Iris pigment epithelial cell (primary cell): ENCODE measurements around the gene CPS1.

ENCODE experiments used
- DNase-seq: peaks from one replicate; pipeline ENCODE4 v3.0.0-alpha.2; 2011; ENCODE audit warnings: low read depth

The CPS1 gene

DNA sequence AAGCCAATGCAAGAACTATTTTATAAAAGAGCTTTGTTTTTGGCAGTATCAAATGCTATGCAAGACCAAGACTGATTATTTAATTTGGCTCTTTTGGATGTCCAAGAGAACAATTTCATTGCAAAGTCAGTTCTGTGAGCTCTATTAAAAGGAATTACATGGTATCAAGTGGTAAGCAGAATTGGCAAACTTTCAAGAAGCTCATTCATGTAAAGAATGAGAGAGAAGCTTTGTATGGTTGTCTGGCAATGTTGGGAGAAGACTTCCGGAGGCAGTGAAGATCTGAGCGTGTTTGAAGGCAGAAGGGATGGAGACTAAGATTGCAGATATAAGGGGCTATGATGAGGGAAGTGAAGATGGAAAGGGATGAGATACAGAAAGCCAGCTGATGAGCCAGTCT, 49.6 kb downstream of the CPS1 start:
- no peak for DNase-seq

DNA sequence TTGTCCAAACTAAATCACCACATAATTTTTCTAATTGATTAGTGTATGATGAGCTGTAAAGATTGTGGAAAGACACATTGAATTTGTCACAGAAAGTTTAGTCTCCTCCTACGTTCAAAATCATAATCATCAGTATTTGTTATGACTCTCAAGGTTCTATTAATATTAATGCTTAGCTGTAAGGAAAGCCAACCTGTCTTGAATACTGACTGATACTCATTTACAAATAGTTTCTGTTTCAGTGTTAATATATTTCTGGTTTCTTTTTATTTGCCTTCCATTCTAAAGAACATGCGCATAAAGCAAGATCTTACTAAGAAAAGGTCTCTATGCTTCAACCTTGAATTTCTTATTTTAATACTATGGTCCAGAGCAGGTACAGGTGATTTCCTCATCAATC, 55.1 kb downstream of the CPS1 start:
- no peak for DNase-seq

DNA sequence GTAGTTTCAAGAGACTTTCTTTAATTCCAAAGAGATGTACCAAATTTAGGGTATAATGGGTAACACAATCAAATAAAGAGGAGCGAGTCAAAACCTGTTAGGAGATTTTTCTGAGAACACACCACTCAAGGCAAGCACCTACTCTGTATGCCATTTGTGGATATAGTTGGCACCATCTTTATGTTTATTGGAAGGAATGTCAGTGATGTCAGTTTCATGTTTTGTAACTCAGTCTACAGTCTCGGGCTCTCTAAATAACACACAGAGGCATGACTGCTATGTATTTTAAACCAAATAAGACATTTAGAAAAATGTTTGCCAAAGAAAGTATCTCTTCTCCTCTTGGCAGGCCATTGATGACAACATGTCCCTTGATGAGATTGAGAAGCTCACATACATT, 59.7 kb downstream of the CPS1 start:
- no peak for DNase-seq

DNA sequence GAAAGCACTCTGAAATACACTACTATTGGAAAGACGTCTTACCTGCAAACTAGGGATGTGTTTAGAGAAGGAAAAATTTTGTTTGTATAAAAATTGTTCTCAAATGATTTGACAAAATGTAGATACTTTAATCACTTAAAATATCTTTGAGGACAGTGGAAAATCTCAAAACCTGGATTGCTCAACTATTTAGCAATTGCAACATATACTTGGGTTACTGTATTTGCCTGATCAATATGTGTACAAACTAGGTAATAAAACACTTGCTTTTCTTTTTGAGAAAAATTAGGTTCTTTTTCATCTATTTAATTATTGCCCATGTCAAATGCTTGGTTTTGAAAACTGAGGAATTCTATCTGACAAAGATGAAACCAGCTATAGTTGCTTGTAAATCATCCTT, 60.9 kb downstream of the CPS1 start:
- no peak for DNase-seq

DNA sequence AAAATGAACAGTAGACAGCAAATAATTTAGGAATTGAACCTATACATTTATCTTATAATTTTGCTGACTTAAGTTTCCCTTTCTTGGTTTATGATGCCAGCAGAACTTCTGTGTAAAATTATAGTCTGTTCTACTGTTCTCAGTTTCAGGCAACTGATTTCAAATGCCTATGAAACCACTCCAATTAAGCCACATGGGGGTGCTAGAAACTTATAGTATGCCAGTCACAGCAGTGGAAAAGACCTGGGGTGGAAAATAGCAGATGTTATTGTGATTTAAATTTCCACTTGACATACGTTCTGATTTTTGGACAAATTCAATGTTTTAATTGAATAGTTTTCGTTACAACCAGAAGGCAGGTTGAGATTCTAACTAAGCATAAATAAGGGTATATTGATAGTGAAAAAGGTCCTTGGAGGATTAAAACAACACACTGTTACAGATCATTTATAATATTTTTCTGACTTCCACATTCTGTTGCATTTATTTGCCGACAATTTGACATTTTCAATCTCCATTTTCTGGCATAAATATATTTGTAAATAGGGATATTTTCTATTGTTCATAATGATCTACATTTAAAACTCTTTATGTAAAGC, 61.4 kb downstream of the CPS1 start:
- DNase-seq: peak; percentile 65

DNA sequence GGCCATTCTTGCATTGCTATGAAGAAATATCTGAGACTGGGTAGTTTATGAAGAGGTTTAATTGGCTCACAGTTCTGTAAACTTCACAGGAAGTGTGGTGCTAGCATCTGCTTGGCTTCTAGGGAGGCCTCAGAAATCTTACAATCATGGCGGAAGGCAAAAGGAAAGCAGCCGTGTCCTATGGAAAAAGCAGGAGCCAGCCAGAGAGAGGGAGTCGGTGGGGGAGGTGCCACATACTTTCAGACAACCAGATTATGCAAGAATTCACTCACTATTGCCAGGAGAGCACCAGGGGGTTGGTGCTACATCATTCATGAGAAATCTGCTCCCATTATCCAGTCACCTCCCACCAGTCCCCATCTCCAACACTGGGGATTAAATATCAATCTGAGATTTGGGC, 64.1 kb downstream of the CPS1 start:
- peak; percentile 21 for DNase-seq

DNA sequence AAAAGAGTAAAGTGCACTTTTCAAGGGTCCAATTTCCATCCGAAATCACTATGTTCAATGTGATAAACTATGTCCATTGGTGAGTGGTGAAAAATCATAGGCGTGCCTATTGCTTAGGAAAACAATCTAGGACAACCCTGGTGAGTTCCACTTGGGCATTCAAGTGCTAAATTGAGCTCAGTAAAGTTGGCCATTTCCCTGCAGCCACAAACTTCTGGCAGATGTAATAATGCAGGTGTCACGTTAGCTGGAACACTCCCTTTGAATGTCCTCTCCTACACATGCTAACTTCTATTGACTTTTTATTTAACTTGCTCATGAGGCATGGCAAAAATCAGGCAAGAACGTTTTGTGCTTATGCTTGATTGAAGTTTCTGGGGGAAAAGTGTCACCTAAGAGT, 67.1 kb downstream of the CPS1 start:
- no peak for DNase-seq

DNA sequence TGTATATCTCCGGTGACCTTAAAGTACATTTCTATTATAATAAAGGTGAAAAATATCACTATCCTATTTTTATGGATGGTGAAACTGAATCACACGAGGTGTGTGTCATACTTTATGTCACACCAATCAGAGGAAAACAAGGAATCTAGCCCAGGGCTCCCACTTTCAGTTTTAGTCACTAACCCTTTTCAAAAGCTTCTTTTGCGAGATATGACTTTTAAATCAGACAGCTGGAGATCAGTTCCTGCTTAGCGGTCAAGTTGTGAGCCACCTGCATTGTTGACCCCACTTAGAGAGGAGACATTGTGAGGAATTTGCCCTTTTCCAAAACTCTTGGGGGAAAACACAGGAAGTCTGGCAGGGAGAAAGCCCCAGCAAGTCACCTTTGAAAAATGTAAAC, 70.5 kb downstream of the CPS1 start:
- DNase-seq: peak; percentile 51

DNA sequence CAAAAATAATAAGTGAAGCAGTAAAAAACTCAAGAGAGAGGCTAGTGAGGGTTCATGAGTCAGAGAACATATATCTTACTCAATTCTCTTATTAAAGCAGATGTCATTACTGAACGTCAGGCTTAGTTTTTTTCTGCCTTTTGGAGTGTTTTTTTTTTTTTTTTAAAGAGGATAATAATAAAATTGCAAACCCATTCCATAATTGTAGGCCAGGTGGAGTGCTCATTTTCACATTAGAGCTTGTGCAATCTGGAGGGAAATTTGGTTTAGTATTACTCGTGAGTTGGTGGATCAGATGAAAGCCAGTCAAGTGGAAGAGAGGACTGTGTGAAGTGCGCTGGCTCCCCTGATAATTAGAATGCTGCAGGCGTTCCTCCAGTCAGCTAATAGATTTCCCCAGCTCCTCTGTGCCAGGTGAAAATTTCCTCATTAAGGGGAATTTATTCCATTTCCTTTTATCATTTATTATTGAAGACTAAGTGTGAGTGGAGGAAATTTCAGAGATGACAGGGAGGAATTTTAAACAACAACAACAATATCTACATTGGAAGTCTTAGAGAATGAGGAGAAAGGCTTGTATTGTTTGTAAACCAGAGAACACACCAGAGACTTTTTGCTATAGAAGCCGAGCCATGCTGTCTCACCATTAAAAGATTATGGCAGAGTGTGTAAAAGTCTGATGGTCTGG, 74.6 kb downstream of the CPS1 start:
- DNase-seq: no peak

DNA sequence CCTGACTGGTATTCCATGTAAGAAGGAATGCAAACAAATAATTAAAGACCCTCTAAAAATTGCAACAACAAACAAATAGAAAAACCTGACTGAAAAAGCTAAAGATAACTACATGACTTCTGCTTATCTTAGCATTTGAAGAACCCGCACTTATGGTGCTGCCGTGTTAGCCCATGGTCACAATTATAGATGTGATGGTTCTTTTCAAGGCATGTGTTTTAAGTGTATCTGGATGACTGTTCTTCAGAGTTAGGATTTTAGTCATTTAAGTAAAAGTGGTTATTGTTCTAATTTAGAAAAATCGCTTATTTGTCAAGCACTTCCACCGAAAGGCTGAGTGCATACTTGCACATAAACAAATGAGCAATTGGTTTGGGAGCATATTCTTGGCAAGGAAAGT, 77.3 kb downstream of the CPS1 start:
- DNase-seq: no peak

DNA sequence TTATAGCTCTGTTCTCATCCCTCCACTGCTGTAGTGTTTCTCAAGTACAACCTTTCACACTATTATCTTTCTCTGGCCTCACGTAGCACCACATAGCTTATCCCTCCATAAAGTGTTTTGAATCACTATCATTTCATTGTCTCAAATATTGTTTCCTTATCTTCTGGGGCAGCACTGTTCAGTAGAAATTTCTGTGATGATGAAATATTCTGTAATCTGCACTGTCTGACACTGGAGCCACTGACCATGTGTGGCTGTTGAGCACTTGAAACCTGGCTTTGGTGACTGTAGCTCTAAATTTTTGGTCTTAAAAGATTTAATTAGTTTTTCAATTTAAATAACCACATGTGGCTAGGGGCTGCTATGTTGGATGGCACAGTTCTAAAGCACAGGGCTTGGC, 78.9 kb downstream of the CPS1 start:
- no peak for DNase-seq

DNA sequence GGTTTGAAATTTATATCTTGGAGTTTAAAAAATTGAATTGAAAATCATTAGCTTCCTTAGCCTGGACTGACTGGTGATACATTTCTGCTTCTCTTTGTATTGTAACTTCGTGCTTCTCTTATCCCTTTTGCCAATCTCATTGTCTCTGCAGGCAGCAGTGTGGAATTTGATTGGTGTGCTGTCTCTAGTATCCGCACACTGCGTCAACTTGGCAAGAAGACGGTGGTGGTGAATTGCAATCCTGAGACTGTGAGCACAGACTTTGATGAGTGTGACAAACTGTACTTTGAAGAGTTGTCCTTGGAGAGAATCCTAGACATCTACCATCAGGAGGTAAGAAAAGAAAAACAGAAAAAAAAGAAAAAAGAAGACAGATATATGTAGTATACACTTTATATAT, 85.9 kb downstream of the CPS1 start:
- DNase-seq: no peak

DNA sequence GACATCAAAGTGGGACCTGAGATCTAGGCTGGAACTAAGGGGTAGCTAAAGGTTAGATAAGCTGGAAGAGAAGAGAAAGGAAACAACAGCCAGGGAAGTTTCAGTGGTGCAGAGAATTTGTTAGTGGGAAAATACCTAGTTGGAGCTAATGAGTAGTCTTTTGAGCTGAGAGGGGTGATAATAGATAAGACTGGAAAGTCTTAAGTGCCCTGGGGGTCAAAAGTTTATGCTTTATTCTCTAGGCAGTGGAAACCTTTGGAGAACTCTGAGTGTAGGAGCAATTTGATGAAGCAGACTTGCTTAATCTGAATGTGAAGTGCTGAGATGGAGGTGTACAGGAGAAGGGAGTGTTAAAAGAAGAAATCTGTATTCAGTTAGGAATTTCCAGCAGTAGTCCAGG, 90.8 kb downstream of the CPS1 start:
- no peak for DNase-seq

DNA sequence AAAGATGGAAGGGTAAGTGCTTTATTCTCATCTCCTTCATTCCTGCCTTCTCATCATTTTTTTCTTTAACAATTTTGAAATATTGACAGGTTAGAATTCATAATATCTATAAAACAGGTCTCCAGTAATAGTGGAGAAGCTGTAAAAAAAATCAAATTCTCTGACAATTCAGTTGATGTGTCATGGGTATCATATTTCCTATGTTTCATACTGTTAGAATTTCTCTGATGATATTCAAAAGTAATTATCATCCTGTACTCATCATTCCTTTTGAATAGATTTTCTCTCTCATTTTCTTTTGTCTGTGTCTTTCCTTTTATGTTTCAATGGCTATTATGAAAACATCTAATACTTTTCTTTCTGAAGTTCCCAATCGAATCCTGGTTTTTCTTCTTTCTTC, 97.7 kb downstream of the CPS1 start:
- DNase-seq: peak; percentile 10

DNA sequence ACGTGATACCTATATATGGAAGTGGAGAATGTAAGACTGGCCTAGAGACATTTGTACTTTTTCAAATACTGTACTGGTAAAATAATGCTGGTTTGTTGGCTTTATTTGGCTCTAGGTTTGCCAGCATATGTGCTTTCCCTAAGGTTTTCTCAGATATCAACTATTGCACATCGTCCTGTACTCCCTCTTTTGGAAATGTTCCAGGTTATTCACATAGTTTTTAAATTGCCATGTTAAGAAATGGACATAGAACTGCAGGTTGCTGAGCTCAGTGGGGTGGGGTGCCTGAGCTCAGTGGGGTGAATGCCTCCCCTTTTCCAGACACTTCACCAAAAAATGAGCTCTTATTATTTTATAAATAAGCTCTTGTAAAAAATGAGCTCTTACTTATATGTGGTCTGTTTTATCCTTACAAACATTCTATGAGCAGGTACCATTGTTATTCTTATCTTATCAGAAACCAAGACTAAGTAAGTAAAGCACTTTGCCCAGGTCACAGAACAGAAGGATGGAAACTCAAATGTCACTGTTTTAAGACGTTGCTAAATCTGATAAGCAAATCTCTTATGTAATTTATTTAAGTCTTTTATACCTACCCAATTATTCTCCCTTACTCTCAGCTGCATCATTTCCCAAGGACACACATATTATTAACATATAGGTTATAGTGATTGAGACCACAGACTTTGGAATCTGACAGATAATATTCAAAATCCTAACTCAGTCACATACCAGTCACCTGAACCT, 99.0 kb downstream of the CPS1 start:
- peak; percentile 20 for DNase-seq

DNA sequence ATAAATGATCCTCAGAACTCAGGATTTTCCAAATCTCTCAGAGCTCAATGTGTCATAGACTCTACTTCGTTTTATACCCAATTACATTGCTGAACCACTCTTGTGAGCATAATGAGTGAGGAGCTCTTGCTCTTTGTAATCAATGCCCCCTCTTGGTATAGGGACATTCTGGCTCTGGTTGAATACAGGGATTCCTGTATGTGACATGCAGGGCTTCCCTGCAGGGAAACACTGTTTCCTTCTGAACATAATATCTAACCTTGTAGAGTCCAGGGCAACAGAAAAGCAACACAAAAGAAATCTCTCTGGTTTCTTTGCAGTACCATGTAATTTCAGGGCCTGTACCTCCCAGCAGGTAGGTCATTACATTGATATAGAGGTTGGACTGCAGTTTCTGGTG, 101.5 kb downstream of the CPS1 start:
- no peak for DNase-seq

DNA sequence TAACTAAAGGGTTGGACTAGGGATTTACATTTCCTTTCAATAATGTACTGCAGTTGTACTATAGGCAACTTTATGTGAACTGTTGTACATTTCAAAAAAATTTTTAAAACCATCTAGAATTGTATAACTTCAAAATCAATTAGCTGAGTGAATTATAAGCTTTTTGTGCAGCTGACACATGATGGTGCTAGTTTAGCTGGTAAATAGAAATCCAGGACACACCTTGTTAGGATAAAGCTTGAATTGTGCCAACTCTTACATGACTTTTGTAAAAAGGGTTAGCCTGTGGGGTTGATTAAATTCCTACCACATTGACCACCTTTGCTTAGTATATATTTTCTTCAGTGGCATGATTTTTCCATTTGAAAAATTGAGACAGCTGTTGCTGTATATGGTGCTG, 104.4 kb downstream of the CPS1 start:
- DNase-seq: no peak

DNA sequence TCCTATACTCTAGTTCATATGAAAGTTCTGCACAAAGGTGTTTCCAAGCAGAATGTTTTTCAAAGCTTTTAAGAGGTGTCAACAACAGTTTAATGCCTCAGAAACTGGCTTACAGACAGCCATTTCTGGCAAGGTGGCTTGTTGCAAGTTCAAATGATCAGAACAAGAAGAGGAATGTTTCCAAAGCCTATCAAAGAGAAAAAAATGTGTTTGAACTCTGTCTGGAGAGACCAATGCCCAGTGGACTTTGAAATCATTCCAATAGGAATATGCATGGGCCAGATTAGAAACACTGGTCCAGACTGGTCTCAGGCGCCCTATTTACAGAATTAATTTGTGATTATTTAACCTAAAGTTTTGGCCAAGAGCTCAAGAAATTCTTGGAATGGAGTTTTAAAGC, 106.2 kb downstream of the CPS1 start:
- DNase-seq: no peak

DNA sequence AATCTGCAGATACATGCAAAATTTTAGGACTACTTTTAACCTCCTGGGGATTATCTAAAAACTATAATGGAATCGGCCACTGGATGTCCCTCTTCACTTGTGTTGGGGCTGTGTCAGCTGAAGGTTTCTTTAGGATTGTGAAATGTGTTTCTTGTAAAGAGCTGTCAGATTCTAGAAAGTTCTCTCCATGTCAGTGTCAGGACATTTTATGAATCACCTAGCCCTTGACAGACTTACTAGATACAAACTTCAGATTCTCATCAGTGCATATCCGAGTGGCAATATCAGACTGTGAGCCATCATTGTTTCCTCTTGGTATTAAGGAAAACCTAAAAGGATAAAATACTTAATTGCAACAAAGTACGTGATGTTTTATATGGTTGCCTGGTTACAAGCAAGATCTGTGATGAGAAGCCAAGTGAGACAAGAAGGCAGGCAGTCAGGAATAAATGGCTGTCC, 107.3 kb downstream of the CPS1 start:
- DNase-seq: peak; percentile 57

DNA sequence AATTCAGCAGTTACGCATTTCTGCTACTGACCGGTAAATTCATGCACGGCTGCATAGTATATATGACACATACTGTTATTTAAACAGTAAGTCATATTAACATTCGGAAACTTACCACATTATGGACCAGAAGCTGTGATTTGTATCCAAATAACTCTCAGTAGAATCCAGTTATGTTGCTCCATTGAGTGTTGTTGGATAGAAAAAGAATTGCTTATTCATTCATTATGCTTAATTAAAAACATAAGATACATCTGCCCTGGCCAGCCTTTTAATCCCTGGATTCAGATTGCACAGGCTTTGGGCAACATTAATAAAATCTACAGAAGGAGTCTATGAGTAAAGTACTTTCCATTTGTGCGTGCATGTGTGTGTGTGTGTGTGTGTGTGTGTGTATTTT, 111.3 kb downstream of the CPS1 start:
- DNase-seq: no peak

DNA sequence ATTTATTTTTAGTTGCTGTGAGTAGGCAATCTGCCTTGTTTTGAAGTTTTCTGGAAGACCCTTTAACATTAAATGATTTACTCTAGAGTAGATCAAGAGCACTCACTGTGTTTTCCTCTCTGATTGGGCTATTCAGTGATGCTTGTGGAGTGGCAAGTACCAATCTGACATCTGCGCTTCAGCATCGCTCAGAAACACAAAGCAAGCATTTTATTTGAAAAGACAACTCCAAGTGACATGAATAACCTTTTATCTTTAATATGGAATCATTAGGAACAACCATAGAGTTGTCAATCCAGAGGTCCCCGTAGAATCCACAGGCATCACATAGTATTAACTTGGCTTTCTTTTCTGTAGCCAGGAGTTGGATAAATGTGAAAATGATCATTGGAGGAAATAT, 114.7 kb downstream of the CPS1 start:
- no peak for DNase-seq

DNA sequence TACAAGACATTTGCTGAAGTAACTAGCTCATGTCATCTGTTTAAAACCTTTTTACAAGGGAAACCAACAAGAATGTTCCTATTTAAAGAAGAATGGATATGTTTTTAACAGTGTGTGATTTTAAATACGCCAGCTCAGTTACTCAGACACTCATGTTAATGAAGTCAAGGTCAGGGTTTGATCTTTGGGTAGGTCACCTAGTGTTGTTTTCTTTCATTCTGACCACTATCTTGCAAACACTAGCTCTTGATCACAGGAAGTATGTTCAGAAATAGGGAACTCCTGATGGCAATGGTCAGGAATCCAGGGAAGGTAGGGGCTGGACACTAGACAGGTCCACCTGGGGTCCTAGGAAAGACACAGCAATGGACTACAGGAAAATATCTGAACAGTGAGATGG, 116.7 kb downstream of the CPS1 start:
- no peak for DNase-seq

DNA sequence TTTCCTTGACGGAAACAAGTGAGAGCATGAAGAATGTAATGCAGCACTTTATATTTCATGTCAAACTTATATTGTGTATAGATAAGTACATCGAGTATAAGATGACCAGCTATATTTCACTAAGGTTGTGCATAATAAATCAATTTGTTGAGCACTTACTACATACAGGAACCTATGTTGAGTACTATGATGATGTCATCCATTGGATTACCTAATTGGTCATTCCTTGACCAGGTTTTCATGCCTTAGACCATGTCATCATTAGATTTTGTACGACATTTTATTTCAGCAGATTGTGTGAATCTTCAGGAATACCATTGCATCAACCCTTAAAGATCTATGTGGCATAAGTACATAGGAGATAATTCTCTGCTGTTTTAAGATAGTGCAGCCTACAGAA, 119.7 kb downstream of the CPS1 start:
- DNase-seq: no peak

DNA sequence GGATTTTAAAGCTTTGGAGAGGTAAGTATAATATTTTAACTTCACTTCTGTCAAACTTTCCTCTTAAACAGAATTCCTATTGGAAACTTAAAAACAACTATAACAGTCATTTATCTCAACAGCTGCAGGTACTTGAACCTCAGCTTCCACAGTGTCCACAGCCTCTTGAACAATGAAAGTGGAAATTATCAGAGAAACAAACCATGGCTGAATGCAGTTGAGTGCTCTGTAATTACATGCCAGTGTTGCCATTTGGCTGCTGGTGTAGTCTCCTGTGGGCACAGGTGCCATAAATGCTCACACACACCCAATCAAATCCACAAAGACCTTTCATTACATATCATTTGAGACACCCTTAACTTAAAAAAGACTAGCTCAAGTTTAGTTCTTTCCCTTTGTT, 125.1 kb downstream of the CPS1 start:
- DNase-seq: no peak
